ENCODE measurements around the gene PCGF1. TPM values are rescaled to one million over a fixed set of nuclear protein-coding genes. Genes with fewer than 3 reads are reported as not detected.
A peak's percentile ranks its signal among the peaks of the same experiment; 100 is the strongest.

PCGF1 gene
- total and polyA plus RNA-seq, 9 of the 15 experiments (the other 6 are each of a cell fraction or from before 2014, with no cell fraction given) = 20.3 to 45.7 (median 29.3) TPM

DNA sequence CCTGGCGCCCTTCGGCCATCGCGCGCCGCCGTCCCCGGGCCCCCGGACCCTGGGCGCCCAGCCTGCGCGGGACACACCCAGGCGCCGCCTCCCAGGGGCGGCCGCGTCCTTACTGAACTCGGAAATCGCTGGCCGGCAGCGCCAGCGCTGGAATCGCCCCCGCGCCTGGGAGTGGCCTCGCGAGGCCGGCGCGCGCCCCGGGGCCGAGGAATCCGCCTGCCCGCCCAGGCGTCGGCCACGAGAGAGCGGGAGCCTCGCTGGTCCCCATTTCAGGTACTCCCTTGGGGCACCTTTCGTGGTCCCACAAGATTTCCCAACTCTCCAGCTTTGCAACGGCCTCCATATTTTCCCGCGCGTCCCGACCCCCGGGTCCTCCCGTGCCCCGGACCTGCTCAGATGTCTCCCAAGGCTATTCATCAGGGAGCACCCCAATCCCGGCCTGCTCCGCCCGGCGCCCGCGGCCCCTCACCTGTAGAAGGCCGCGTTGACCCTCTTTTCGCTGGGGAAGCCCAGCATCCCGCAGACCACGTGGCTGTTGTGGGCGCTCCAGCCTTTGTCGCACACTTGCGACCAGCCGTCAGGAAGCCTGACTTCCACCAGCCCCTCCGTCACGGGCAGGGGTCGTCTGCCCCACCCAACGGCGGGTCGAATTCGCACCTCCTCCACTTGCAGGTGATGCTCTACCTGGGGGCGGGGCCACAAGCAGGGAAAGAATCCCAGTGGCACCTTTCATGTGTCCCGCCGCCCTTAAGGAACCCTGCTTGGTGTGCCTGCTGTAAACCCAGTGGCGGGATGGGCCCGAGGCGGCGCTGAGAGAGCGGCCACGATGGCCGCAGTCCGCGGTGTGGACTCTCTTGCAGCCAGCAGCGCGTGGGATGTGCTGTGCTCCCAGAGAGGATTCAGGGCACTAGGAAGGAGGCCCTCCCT lies 41.7 kb upstream of the PCGF1 start (continued):
- TF ChIP-seq, protein P1, sequence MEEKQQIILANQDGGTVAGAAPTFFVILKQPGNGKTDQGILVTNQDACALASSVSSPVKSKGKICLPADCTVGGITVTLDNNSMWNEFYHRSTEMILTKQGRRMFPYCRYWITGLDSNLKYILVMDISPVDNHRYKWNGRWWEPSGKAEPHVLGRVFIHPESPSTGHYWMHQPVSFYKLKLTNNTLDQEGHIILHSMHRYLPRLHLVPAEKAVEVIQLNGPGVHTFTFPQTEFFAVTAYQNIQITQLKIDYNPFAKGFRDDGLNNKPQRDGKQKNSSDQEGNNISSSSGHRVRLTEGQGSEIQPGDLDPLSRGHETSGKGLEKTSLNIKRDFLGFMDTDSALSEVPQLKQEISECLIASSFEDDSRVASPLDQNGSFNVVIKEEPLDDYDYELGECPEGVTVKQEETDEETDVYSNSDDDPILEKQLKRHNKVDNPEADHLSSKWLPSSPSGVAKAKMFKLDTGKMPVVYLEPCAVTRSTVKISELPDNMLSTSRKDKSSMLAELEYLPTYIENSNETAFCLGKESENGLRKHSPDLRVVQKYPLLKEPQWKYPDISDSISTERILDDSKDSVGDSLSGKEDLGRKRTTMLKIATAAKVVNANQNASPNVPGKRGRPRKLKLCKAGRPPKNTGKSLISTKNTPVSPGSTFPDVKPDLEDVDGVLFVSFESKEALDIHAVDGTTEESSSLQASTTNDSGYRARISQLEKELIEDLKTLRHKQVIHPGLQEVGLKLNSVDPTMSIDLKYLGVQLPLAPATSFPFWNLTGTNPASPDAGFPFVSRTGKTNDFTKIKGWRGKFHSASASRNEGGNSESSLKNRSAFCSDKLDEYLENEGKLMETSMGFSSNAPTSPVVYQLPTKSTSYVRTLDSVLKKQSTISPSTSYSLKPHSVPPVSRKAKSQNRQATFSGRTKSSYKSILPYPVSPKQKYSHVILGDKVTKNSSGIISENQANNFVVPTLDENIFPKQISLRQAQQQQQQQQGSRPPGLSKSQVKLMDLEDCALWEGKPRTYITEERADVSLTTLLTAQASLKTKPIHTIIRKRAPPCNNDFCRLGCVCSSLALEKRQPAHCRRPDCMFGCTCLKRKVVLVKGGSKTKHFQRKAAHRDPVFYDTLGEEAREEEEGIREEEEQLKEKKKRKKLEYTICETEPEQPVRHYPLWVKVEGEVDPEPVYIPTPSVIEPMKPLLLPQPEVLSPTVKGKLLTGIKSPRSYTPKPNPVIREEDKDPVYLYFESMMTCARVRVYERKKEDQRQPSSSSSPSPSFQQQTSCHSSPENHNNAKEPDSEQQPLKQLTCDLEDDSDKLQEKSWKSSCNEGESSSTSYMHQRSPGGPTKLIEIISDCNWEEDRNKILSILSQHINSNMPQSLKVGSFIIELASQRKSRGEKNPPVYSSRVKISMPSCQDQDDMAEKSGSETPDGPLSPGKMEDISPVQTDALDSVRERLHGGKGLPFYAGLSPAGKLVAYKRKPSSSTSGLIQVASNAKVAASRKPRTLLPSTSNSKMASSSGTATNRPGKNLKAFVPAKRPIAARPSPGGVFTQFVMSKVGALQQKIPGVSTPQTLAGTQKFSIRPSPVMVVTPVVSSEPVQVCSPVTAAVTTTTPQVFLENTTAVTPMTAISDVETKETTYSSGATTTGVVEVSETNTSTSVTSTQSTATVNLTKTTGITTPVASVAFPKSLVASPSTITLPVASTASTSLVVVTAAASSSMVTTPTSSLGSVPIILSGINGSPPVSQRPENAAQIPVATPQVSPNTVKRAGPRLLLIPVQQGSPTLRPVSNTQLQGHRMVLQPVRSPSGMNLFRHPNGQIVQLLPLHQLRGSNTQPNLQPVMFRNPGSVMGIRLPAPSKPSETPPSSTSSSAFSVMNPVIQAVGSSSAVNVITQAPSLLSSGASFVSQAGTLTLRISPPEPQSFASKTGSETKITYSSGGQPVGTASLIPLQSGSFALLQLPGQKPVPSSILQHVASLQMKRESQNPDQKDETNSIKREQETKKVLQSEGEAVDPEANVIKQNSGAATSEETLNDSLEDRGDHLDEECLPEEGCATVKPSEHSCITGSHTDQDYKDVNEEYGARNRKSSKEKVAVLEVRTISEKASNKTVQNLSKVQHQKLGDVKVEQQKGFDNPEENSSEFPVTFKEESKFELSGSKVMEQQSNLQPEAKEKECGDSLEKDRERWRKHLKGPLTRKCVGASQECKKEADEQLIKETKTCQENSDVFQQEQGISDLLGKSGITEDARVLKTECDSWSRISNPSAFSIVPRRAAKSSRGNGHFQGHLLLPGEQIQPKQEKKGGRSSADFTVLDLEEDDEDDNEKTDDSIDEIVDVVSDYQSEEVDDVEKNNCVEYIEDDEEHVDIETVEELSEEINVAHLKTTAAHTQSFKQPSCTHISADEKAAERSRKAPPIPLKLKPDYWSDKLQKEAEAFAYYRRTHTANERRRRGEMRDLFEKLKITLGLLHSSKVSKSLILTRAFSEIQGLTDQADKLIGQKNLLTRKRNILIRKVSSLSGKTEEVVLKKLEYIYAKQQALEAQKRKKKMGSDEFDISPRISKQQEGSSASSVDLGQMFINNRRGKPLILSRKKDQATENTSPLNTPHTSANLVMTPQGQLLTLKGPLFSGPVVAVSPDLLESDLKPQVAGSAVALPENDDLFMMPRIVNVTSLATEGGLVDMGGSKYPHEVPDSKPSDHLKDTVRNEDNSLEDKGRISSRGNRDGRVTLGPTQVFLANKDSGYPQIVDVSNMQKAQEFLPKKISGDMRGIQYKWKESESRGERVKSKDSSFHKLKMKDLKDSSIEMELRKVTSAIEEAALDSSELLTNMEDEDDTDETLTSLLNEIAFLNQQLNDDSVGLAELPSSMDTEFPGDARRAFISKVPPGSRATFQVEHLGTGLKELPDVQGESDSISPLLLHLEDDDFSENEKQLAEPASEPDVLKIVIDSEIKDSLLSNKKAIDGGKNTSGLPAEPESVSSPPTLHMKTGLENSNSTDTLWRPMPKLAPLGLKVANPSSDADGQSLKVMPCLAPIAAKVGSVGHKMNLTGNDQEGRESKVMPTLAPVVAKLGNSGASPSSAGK (IDR thresholded peaks at IDR 0.05) = peak; percentile 92
- TF ChIP-seq E2F8 (IDR thresholded peaks at IDR 0.05; ENCODE audit: low read depth, partially characterized antibody) (peak; percentile 27), CHD2 (IDR thresholded peaks at IDR 0.05; ENCODE audit: low read depth, low read length) (peak; percentile 67), ZNF140 (CRISPR knock-in tag; IDR thresholded peaks at IDR 0.05) (no peak), ZNF77 (CRISPR knock-in tag; IDR thresholded peaks at IDR 0.05) (no peak), EP400 (IDR thresholded peaks at IDR 0.05) (0 out of 2 replicates have a peak, but pooled peaks have one; percentile 20), TBP (optimal IDR thresholded peaks at IDR 0.05; ENCODE audit: low read depth, low read length) (peak; percentile 56), CREBBP (IDR thresholded peaks at IDR 0.05; ENCODE audit: low read depth, low read length) (no peak), SUPT5H (IDR thresholded peaks at IDR 0.05) (peak; percentile 60), NEUROD1 (IDR thresholded peaks at IDR 0.05; ENCODE audit: borderline replicate concordance, low read depth, low read length, partially characterized antibody) (peak; percentile 16), ZSCAN29 (IDR thresholded peaks at IDR 0.05) (peak; percentile 41; the same call in 1 of the 2 replicates)

All from K562 (cell line).